Breast epithelium (tissue), 3 donors: ENCODE measurements around the gene TOB2.

Source experiments
- CTCF ChIP-seq, 3 donors: fragments of 450-650 bp; IDR thresholded peaks; one replicate each; pipeline ENCODE4 v1.5.1; 2016 to 2017; ENCODE audit warnings: antibody characterized with exemption in 3 of 3, mild to moderate bottlenecking in 3 of 3, moderate library complexity in 3 of 3
- POLR2A ChIP-seq: fragments of 450-650 bp; IDR thresholded peaks from one replicate; pipeline ENCODE4 v1.6.1; 2016; ENCODE audit warnings: antibody characterized with exemption, mild to moderate bottlenecking, moderate library complexity
- POLR2AphosphoS5 ChIP-seq, 3 donors: sonication (generic); formaldehyde crosslinking; IDR thresholded peaks; one replicate each; pipeline ENCODE4 v1.6.1; 2017; ENCODE audit warnings: antibody characterized with exemption in 3 of 3

GRCh38 chr22:41406410-41406809 lies 40.2 kb downstream of the TOB2 start:
- no peak for TF ChIP-seq CTCF (IDR thresholded peaks at IDR 0.05)
- no peak for TF ChIP-seq POLR2A
- no peak for TF ChIP-seq POLR2AphosphoS5 (IDR thresholded peaks at IDR 0.05)
